Right lobe of liver (tissue), 4 donors: ENCODE results near the gene ASB7.

ENCODE experiments used
- POLR2A ChIP-seq: fragments of 450-650 bp; IDR thresholded peaks from one replicate; pipeline ENCODE4 v1.6.1; 2017; ENCODE audit warnings: antibody characterized with exemption, mild to moderate bottlenecking
- TF ChIP-seq, protein P1 (sequence below), 4 donors: fragments of 200-600 bp in 3 of 4; fragments of 450-650 bp in 1 of 4; IDR thresholded peaks; one replicate each; pipeline versions ENCODE4 v1.5.1 to v1.8.0; 2016 to 2022; ENCODE audit warnings: antibody characterized with exemption in 4 of 4, mild to moderate bottlenecking in 2 of 4
- donor health status: DM: no; HTN: no; CAD: no.
- donor health status: DM: no; HTN: no; CAD: no.
- donor health status: DM: no; HTN: yes; CAD: no.

DNA sequence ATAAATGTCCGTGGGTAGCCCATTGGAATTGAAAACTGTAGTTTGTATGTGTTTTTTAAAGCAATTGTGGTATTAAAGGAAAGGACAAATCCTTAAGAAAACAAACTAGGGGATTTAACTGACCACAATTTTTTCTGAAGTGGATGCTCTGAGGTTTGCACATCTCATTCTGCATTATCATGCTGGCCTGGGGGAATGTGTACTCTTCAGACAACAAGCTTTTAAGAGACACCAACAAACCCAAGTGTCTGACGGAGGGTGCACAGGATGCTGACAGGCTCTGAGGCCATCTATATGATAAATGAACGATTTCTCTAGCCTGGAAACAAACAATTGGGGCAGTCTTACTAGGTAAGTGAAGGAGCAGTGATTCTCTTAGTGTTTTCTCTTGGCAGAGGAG is 9.5 kb upstream of the ASB7 start:
- TF ChIP-seq, protein P1, sequence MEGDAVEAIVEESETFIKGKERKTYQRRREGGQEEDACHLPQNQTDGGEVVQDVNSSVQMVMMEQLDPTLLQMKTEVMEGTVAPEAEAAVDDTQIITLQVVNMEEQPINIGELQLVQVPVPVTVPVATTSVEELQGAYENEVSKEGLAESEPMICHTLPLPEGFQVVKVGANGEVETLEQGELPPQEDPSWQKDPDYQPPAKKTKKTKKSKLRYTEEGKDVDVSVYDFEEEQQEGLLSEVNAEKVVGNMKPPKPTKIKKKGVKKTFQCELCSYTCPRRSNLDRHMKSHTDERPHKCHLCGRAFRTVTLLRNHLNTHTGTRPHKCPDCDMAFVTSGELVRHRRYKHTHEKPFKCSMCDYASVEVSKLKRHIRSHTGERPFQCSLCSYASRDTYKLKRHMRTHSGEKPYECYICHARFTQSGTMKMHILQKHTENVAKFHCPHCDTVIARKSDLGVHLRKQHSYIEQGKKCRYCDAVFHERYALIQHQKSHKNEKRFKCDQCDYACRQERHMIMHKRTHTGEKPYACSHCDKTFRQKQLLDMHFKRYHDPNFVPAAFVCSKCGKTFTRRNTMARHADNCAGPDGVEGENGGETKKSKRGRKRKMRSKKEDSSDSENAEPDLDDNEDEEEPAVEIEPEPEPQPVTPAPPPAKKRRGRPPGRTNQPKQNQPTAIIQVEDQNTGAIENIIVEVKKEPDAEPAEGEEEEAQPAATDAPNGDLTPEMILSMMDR (IDR thresholded peaks at IDR 0.05), result no peak
- no peak for TF ChIP-seq POLR2A
